Non-pigmented ciliary epithelial cell (primary cell): ENCODE results near the gene FHIT.

ENCODE experiments used
- DNase-seq: peaks from one replicate; pipeline ENCODE4 v3.0.0-alpha.2; 2010; ENCODE audit warnings: low read depth

The FHIT gene

GRCh38 chr3:59996056-59996455, 1255.2 kb downstream of the FHIT start:
- no peak for DNase-seq

DNA sequence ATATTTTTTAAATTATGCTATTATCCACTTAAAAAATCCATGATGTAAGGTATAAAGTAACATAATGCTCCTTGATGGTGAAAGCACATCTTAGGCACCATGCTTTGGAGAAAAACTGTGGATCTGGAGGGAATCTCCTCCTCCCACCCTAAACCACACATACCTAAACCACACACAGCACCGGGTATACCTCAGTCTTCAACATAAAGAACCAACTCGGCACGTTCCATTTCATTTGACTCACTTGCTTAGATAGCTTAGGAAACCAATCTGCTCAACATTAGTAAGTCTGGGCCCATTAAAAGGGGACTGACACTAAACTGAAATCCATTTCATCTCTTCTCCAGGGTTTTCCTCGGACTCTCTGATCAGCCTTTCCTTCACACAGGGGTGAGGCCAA, 1255.7 kb downstream of the FHIT start:
- DNase-seq: no peak

DNA sequence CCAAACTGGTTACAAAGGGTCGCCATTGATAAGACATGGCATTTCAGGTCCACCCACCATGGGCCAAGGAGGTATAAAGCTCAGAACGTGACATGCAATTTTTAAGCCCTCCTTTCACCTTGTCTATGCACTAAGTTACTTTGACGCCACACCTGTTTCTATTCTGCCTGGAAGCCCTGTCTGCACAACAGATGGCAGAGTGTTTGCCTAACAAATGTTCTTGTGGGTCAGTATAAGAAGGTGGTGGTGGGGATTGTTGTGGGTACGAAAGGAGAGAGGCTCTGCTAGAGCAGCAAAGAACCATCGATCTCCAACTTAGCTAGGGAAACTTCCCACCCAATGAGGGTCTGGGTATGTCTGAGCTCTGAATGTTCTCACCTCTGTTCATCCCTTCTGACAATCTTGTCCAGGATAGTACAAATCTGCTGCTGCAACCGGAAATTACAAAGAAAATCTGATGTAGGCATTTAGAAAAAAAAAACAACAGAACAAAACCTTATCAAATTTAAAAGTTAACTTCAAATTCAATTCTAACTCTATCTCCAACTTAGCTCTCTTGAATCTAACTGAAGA, 1256.4 kb downstream of the FHIT start:
- DNase-seq: no peak

DNA sequence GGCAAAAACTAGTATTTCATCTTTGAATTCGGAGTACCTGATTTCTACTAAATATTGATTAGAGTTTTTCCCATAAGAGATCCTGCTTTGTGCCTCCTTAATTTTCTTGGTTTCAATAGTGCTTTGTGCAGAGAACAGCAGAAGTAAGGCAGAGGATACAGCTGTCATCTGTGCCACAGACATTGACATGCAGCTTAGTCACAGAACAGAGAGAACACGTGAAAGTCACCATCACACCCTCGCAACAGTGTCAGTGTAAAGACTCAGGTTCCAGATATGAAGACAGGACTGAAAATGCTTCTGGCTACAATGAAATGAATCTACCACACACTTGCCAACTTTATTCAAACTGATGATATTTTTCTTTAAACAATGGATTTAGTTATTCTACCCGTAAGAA, 1258.7 kb downstream of the FHIT start:
- no peak for DNase-seq

DNA sequence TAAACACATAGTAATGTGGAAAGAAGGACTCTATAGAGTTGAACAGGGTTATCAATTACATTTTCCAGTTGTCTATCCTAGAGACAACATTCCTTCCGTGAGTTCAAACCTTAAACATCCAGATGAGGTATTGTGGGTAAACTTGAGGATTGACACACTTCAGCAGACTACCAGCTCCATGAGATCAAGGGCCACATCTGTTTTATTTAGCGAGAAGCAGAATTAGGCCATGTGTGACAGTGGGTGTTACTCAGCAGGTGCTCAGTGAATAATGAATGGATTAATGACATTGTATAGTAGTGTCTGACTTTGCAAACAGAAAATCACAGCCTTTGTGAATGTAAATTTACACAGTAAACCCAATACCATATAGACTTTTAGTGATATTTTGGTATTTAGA, 1260.3 kb downstream of the FHIT start:
- DNase-seq: no peak

DNA sequence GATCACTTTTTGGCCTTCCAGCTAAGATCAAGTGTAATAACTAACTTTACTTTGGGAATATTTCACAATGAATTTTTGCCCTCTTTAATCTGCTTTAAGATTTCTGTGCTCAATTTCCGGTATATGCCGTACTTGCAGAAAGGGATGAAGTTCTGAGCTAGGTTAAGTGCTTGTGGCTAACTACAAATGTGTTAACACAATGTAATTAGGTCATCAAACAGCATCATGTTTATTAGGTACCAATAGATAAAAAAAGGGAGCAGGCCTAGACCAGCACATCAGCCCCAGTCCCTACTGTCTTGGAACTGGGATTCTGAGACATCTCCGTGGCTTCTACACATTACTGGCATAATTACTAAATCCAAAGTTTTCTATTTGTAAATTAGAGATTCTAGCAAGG, 1268.7 kb downstream of the FHIT start:
- no peak for DNase-seq

DNA sequence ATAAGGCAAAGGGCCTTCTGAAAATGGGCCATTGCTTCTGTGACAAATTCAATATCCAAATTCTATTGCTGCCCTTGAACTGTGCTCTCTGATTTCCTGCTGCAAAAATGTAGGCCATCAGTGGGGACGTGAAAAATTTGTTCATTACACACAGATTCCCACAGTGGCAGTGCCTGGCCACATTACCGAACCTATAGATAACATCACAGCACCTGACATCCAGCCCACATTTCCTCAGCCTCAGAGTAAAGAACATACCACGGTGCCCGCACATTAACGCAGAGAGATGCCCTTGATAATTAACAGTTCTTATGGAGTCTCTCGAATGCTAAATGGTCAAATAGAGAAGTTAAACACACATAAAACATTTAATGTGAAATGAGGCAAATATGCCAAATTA, 1269.9 kb downstream of the FHIT start:
- no peak for DNase-seq

GRCh38 chr3:59980576-59980975, 1270.7 kb downstream of the FHIT start:
- DNase-seq: no peak

- no peak for DNase-seq
Observed at GRCh38 chr3:59979542-59979941, 1271.7 kb downstream of the FHIT start.

DNA sequence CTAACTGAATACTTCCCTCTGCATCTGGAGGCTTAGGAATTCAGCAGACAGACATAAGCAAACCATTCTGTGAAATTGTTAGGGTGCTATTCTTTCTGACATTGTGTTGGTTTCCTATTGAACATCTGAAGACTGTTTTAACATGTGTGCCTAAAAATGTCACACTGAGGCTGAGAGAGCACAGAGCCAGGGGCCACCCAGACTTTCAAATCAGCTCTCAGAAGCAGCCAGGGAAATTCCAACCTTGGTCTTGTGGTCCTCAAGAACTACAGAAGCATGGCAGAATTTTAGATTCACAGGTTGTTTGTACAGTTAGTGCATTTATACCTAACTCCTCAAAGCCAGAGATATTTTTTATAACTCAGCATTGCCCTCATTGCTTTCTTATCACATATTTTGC, 1272.3 kb downstream of the FHIT start:
- DNase-seq: no peak

GRCh38 chr3:59970796-59971195, 1280.5 kb downstream of the FHIT start:
- DNase-seq: no peak

- DNase-seq: no peak
Observed at GRCh38 chr3:59970376-59970775, 1280.9 kb downstream of the FHIT start.

- DNase-seq: no peak
Observed at GRCh38 chr3:59968513-59969045, 1282.7 kb downstream of the FHIT start.

DNA sequence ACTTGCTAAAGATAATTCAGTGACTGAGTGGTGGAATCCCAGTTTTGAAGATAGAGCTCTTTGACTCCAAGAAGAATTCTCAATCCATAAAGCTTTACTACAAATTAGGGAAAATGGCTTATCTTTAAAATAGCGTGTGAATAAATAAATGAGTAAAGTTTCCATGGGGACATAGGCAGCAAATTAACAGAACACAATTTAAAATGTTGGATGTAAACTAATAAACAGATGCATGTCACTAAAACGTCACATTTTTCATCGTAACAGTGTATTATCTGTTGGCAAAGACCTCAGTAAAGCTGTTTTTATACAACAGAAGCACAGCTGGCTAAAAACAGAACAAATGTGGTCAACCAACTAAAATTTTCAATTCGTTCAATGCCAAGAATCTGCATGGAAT, 1287.6 kb downstream of the FHIT start:
- no peak for DNase-seq

- no peak for DNase-seq
Observed at GRCh38 chr3:59957150-59957549, 1294.1 kb downstream of the FHIT start.

DNA sequence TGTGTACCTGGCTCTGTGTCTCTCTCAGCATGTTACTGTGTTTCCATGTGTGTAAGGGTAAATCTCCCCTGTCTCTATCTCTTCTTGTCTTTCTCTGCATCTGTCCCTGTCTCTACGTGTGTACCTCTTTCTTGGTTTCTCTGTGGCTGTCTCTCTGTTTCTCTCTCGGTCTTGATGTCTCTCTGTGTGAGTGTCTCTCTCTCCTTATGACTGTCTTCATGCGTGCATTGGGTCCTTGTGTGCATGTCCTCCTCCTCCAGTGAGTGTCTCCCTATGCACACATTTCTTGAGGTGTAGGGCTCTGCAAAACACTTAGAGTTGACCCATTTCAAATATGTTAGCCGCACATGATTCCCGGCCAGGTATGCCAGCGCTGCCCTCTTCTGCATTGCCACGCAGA, 1298.1 kb downstream of the FHIT start:
- no peak for DNase-seq

- DNase-seq: no peak
Observed at GRCh38 chr3:59949311-59949710, 1301.9 kb downstream of the FHIT start.

- DNase-seq: no peak
Observed at GRCh38 chr3:59946401-59946800, 1304.9 kb downstream of the FHIT start.

DNA sequence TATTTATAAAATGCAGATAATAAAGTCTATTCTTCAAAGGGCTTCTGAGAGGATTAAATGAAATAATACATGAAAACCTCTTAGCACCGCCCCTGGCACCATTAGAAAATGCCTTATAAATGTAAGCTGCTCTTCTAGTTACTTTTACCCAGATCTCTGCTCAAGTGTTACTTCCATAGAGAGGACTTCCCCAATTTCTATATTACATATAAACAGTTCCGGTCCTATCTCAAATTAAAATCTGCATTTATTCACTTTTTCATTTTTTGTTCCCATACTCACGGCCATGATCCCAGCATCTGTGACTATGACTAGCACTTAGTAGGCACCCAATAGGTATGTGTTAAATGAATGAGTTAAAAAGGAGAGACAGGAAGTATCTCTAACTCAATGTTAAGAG, 1310.5 kb downstream of the FHIT start:
- DNase-seq: no peak

DNA sequence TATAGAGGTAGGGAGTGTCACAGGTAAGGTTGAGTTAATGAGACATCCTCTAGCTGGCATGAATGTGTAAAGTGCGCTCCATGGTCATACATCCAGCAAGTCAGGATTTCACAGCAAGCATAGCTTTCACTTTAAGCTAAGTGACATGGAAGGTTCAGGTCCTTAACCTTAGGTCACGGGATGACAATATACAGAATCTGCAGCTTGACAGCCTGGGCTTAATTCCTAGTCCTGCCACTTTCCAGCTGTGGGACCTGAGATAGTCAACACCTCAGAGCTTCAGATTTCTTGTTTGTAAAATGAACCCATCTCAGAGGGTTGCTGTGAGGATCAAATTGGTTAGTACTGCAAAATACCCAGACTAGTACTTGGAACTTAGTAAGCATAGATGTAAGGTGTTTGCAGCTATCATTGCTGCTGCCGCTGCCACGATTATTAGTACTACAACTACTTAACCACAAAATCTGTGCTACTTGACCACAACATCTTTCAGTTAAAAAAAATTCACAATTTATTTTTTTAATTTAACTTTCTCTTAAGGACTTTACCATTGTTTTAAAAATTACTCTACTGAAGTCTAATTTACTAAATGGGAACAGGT, 1311.3 kb downstream of the FHIT start:
- no peak for DNase-seq

DNA sequence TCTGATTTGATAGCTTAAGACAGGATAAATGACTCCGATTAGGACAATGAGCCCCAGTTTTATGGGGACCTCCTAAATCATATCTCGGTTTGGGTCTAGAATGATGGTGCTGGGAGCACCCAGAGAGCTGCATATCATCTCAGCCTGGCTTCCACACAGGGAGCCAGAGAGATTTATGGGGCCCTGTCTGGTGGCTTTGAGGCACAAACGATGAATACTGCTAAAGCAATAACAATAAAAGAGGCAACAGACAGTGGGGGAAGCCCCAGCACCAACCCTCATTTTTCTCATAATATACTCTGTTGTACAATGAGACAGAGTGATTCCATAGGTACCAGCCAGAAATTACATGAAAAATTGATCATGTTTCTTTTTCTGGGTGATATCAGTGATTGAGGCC, 1312.4 kb downstream of the FHIT start:
- DNase-seq: no peak

DNA sequence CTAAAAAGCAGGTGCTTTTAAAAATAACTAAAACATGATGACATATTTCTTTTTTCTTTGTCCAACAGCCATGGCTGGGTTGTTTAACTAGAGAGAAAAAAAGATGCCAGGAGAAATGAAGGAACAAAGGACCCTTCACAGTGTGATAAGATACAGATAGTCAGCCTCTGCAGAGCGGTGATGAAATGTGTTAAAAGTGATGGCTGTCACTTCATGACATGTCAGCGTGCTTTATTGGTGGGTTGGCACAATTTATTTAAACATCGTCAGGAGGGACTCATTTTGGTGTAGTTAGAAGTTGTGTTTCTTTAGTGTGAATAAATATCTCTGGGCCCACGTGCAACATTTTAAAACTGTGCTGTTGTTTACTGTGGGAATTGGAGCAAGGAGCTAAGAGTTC, 1314.1 kb downstream of the FHIT start:
- no peak for DNase-seq

DNA sequence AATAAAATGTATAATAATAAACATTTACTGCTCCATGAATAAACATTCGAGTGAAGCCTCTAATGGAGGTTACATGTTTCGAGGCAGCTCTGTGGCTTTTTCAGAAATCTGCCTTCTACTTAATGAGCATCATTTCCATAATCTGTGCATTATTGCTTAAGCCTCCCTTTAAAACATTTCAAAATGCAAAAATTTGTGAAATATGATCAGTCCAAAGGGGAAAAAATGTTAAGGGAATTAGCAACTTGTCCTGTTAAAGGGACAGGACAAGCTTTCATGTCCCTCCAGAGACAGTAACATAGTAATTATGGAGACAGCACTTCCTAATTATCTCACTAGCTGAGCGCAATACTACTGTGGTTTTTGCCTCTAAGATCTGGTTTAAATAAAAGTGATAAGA, 1314.8 kb downstream of the FHIT start:
- DNase-seq: no peak

DNA sequence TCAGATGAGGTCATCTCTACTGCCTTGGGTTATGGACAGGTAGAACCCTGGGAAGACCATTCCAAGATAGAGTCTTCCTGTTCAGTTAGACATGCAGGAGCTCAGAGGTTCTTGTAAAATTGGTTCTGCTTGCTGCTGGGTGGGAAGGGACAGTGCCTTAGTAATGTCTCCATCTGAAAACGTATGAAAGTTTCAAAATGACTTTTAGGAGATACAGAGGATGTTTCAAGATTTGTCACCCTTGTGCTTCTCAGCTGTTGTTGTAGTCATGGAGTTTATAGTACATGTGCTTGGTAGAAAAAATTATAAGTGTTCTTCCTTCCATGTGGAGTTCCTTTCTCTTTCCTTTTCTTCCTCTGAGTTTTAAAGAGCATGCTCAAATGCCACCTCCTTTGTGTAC, 1316.2 kb downstream of the FHIT start:
- DNase-seq: no peak
